Measurements from ENCODE around the gene PDE9A. TPM values are rescaled to one million over a fixed set of nuclear protein-coding genes. Genes with fewer than 3 reads are reported as not detected.
"Not testable (repeated sequence)": the region's sequence is repeated elsewhere in the genome, so short reads cannot be mapped to it uniquely, and the experiment has no call there.

The PDE9A gene
- polyA plus RNA-seq, 5 donors, result 19.2 to 25.1 (median 23.0) TPM

DNA sequence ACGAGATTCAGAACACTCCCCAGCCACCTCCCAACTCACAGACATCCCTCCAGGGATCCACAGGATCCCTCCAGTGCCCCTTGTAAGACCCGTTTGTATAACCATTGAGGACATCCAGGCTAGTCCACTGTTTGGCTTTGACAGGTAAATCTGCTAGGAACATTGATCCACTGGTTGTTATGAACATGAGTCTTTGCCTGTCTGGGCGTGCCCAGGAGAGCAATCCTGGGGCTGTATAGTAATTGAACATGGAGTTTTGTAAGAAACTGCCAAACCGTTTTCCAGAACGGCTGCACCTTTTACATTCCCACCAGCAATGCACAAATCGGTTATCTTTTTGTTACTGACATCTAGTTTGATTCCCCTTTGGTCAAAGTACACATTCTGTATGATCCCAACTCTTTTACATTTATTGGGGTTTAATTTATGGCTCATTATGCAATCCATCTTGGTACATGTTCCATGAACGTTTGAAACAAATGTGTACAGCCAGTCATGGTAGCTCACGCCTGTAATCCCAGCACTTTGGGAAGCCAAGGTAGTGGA lies 137.2 kb downstream of the PDE9A start:
- DNase-seq, result no peak

DNA sequence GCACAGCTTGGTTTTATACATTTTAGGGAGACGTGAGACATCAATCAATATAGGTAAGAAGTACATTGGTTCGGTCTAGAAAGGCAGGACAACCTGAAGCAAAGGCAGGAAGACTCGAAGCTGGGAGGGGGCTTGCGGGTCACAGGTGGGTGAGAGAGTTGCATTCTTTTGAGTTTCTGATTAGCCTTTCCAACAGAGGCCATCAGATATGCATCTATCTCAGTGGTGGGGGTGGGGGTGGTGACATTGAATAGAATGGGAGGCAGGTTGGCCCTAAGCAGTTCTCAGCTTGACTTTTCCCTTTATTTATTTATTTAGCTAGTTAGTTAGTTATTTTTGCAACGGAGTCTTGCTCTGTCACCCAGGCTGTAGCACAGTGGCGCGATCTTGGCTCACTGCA lies 140.4 kb downstream of the PDE9A start:
- no peak for DNase-seq

DNA sequence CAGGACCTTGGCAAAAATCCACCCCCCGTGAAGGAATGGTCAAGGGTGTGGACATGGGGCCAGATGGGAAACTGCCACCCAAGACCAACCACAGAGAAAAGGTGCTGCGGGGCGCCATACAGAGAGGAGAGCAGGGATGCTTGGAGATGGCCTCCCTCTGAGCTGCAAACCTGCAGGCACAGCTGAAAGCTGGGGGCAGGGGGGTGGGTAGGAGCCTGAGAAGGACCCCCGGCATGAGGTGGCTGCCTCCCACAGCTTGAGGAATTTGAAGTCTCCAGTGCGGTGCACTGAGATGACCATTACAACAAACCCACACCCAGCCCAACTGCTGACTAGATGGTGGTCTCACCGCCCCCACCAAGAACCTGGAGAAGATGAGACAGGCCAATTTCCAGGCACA lies 141.1 kb downstream of the PDE9A start:
- no peak for DNase-seq

DNA sequence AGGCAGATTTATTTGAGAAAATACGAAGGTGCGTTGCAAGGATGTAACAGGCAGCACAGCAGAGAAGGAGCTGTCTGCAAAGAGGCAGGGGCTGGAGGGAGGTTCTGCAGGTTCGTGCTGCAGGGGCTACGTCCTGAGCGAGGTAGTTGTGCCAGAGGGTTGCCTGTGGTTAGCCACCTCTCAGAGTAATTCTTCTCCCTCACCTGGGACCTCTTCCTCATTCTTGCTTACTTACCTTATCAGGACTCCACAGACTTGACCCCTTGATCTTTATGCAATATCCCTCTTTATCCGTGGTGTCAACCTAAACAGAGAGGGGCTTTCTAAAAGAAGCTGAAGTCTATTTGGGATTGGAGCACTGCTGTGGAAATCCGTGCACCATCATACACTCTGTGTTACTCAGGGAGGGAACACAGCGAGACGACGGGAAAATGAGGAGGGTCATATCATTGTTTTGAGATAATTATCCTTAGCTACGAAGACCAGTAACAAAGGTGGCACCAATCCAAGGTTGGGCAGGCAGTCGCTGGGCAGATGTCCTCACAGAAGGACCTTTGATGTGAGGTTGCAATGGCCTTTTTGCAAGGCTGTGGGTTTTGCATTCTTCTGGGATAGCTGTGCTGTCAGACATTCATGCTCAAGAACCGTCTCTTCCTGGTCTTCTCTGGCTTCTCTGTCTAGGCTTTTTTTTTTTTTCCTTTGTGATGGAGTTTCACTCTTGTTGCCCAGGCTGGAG lies 143.1 kb downstream of the PDE9A start:
- DNase-seq, result no peak

DNA sequence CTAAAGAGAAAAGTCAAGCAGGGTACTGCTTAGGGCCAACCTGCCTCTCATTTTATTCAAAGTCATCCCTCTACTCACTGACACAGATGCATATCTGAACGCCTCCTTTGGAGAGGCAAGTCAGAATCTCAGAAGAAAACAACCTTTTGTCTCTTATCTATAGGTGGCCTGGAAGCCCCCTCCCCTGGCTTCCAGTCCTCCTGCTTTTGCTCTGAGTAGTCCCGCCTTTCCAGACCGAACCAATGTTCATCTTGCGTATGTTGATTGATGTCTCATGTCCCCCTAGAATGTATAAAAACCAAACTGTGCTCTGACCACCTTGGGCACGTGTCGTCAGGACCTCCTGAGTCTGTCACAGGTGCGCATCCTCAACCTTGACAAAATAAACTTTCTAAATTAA lies 144.1 kb downstream of the PDE9A start:
- no peak for DNase-seq

DNA sequence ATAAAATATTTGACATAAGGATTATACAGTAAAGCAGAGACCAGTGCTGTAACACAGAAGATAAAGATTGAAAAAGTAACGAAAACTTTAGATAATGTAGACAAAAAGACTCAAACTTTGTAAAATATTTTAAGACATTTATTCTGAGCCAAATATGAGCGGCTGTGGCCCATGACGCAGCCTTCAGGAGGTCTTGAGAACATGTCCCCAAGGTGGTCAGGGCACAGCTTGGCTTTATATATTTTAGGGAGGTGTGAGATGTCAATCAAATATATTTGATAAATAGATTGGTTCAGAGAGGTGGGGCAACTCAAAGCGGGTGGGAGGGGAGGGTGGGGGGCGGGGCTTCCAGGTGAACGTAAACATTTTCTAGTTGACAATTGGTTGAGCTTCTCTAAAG lies 144.7 kb downstream of the PDE9A start:
- no peak for DNase-seq

DNA sequence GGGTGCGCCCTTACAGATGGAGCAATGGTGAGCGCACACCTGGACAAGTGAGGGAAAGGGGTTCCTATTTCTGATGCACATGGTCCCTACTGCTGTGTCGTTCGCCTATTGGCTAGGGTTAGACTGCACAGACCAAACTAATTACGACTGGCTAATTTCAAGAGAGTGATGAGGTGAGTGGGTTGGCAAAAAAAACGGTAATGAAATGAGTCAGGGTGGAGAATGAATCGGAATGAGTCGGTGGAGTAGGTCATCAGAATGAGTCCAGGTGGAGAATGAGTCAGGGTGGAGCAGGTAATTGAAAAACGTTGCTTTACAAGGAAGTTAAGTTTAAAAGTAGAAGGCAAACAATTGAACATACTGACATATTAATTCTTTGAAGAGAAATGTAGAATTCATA lies 146.1 kb downstream of the PDE9A start:
- no peak for DNase-seq

DNA sequence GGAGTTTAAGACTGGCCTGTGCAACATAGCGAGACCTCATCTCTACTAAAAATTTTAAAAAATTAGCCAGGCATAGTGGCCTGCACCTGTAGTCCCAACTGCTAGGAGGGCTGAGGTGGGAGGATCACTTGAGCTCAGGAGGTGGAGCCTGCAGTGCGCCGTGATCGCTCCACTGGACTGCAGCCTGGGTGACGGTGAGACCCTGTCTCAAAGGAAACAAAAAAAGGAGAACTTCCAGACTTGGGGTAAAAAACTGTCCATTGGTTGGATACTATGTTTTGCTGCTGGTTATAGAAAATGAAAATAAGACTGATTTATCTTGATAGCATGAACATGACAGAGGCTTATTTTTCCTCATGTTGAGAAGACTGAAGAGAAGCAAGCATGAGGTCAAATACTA lies 146.5 kb downstream of the PDE9A start:
- DNase-seq, result no peak

DNA sequence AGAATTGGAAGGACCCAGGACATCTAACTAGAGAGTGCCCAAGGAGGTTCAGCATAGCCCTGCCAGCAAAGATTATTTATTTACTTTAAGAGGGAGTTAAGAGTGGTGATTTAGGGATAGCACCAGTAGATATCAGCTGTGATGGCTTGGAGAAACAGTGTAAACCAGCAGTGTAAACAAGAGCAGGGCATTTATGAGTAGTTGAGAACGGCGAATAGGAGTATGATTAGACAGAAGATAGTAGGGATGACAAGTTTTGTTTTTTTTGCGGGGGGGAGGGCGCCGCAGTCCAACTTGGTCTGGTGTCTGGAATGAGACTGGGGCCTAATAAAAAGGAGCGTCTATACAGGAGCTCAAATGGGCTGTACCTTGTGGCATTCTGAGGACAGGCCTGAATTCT lies 148.2 kb downstream of the PDE9A start:
- not testable (repeated sequence) for DNase-seq

DNA sequence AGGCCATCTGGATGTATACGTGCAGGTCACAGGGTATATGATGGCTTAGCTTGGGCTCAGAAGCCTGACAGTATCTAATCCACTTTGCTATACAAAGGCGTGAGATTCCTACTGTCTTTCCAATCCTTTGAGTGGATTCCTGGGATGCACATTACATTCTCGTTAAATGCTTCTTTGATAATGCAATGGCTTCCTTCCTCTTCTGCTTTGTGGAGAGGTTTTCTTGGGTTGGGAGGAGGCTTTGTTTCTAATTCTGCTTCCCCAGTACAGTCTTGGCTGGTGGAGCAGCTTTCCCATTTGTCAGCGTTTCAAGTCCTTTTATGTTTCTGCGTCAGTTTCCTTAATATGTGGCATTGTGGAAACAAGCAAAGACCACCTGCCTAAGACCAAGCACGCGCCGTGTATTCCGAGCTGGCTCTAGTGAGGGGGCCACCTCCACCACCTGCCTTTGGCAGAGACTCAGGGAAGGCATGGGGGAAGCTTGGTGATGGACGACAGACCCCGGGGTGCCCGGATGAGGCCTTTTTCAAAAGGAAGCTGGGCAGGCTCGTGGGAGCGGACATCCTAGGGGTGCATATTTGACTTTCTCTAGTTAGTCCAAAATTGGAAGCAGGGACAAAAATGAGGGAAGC lies 153.2 kb downstream of the PDE9A start:
- no peak for DNase-seq

DNA sequence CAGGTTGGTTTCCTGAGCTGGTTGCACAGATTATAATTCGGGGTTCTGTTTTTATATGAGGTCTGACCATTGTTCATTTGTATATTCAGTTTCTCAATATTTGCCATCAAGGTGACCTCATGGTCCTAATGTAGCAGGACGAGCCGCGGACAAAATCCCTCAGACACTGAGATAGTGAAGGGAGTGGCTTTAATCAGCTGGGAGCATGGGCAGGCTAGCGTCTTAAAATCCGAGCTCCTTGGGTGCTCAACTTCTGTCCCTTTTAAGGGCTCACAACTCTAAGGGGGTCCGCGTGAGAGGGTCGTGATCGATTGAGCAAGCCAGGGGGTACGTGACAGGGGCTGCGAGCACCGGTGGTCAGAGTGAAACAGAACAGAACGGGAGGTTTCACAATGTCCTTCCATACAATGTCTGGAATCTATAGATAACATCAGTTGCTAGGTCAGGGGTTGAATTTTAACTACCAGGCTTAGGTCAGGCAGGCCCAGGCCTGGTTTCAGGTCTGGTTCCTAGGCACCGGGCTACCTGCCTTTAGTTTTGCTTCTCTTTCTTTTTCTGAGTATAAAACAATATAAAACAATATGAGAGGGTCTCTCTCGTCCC lies 154.0 kb downstream of the PDE9A start:
- DNase-seq, result not testable (repeated sequence)

DNA sequence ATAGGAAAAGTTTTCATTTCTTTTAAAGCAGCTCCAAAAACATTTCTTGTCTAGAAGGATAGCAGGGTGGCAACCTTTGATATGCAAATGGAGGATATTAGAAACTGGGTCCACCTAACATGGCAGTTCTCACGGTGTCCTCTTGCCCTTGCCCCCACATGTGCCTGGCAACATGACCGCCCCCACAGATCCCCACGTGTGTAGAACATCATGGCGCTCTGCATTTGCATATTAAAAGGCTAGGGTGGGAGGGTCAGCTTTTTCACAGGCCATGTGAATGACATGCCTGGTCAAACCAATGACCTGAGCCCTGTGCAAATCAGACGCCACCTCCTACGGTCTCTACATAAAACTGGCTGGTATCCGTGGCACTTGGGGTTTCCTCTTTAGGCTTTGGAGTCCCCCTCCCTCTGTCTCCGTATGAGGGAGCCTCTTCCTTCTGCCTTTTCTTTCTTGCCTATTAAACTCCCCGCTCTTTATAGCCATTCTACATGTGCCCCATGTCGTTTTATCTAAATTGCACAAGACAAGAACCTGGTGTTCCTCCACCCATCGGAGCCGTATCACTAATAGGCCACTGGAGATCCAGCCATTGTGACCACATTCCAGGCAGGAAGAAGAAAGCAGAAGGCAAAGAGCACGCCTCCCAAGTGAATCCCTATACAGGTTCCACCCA lies 154.7 kb downstream of the PDE9A start:
- no peak for DNase-seq

DNA sequence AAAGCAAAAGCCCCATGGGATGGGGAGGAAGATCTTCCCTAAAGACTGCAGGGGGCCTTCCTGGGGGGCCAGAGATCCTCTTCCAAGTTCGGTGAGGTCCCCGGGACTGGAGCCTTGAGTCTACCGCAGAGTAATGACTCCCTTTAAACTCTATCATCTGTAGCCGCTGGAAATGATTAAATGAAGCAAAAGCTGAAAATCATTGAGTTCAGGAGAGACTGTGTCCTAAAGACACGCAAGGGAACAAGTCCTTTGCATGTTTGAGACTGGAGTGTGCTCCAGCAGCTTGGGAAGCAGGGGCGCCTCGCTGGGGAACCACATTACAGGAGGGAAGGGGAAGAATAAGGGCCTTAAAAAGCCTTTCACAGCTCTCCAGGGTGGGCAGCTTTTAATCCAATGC lies 155.8 kb downstream of the PDE9A start:
- DNase-seq, result no peak

DNA sequence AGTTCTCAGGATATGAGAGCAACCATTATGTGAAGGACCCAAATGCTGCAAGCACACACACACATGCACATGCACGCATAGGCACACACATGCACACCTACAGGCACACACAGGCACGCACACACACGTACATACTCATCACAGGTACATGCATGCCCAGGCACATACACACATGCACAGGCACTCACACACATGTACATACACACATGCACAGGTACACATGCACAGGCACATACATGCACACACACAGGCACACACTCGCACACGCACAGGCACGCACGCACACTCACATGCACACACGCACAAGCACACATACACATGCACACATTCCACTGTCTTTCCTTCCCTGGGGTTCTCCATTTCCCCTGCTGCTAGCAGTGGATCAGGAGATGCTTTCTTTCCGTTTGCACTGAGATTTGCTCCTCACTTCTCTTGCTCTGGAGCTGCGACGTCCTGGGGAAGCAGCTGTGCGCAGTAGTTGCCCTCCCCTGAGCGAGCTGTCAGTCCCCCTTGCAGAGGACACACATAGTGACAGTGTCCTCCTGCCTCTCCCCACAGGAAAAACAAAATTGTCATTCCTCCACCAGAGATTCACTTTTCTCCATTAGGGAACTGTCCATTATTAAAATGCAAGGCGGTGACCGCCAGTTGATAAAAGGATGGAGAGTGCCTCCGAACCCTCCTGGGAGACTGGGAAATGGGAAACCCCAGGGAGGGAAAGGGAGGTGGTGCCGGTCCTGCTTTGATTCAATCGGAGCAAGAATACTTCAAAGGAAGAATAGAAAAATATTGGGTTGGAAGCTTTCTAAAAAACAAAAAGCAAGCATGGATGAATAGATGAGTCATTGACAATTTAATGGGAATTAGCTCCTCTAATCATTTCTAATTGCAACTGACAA lies 156.4 kb downstream of the PDE9A start:
- DNase-seq, result no peak

DNA sequence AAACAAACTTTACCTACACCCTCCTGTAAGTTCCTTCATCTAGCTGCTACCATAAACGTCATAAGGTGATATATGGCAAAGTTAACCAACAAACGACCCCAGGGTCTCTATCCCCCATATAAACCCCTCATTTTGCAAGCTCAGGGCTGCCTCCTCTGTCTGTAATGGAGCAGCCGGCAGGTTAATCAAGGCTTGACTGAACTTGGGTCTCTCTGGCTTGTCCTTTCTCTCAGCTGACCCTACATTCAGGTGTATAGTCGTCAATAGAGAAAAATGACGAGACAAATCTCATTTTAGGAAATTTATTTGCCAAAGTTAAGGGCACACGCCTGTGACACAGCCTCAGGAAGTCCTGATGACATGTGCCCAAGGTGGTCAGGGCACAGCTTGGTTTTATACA lies 158.5 kb downstream of the PDE9A start:
- DNase-seq, result no peak

DNA sequence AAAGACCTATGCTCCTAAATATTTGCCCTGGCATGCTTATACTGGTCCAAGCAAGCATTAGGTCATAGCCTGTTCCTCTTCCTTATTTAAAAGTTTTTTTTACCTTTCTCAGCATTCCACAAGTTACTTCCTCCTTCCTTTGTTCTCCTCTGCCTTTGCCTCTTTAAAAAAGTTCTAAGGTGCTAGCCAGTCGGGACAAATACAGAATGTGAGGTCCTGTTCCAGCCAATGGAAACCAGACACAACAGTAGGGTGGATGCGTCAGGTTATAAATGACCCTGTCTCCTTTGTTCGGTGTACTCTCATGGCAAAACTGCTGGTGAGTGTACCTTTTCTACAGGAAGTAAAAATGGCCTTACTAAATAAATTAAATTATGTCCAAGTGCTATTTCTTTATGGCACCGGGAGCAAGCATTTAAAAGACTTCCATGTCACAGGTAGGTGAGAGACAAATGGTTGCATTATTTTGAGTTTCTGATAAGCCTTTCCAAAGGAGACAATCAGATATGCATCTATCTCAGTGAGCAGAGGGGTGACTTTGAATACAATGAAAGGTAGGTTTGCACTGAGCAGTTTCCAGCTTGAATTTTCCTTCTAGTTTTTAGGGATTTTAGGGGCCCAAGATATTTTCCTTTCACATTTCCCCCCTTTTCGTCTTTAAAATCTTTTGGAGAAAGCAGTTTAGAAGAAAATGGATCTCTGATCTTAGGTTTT lies 159.3 kb downstream of the PDE9A start:
- not testable (repeated sequence) for DNase-seq

DNA sequence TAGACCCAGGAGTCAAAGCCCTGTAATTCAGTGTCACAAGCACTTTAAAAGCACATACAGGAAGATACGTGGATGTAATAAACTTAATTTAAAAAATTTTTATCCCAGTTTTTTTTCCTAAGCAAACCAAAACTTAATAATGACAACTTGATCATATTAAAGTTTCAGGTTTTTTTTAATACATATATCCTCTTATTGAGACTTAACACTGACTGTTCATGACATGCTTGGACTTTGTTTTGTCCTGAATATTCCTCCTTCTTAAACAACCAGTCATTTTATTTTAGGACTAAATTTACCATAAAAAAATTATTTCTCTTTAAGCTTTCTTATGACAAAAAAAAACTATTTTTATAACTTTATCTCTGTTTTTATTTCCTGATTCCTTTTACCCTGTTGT lies 161.8 kb downstream of the PDE9A start:
- DNase-seq, result no peak

DNA sequence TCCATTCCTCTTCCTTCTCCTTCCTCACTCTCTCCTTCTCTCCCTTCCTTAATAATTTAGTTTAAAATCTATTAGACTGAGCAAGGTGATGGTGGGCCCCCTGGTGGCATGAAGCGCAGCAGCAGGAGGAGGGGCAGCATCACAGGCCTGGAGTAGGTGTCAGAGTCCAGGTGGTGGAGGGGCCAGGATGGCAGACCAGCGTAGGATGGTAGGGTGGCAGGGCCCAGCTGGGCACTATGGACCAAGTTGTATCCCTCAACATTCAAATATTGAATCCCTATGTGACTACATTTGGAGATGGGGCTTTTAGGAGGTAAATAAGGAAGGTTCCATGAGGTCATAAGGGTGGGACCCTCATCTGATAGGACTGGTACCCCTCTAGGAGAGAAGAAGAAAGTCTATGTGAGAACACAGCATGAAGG lies 164.9 kb downstream of the PDE9A start:
- DNase-seq, result no peak

DNA sequence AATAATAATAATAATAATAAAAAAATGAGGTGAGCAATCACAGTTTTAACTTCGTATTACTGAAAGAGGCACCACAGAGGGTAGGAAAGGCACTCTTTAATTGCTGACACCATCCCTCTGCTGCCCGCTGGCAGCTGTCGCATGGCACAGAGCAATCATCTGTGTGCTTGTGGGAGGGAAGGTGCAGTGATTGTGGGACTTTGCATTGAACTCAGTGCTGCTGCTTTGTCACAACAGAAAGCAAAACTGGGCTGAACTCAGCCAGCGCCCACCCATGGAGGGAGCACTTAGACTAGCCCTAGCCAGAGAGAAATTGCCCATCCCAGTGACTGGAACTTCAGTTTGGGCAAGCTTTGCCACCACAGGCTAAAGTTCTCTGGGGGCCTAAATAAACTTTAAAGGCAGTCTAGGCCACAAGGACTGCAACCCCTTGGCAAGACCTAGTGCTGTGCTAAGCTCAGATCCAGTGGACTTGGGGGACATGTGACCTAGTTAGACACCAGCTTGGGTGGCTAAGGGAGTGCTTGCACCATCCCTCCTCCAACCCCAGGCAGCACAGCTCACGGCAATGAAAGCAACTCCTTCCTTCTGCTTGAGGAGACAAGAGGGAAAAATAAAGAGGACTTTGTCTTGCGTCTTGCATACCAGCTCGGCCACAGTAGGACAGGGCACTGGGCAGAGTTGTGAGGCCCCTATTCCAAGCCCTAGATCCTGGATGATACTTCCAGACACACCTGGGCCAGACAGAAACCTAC lies 166.6 kb downstream of the PDE9A start:
- DNase-seq, result no peak
